ENCODE data around the gene GHSR. TPM values are rescaled to one million over a fixed set of nuclear protein-coding genes. Genes with fewer than 3 reads are reported as not detected.

Gene GHSR
- total and polyA plus RNA-seq, 9 donors = not detected

DNA sequence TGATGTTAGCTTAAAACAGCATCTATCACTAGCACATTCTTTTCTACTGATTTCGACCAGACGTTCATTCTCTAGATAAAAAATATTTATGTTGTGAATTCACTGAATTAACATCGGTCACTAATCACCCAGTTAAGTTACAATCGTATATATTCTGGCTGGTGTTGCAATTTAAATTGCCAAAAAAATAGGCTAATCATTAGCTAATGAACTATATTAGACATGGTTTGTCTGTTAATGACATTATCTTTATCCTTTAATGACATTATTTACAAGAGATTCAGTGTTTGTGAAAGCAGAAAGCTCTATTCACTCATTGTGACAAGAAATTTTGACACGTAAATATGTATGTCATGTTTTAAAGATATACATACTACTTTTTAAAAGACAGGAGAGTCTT is 6.7 kb downstream of the GHSR start:
- no peaks in the 10 kb centered on the region for H3K36me3 ChIP-seq (ENCODE audit: control insufficient read depth, insufficient read depth, low read length)
- no CpG with 5 or more reads among the region's 5 CpGs for WGBS (ENCODE audit: insufficient coverage)
- H3K27me3 ChIP-seq (ENCODE audit: control insufficient read depth, insufficient read depth, low read length) = peaks cover 4% of the 10 kb centered on the region
- DNase-seq = no peak
- H3K27ac ChIP-seq (ENCODE audit: low read length) = no peak overlapping the region
- H3K9me3 ChIP-seq (replicated peaks; ENCODE audit: control insufficient read depth, low read depth, low read length) = no peaks in the 10 kb centered on the region
- no peaks in the 10 kb centered on the region for H3K4me1 ChIP-seq (ENCODE audit: control insufficient read depth, insufficient read depth, low read length)
- no peak overlapping the region for H3K4me3 ChIP-seq (ENCODE audit: low read length)

DNA sequence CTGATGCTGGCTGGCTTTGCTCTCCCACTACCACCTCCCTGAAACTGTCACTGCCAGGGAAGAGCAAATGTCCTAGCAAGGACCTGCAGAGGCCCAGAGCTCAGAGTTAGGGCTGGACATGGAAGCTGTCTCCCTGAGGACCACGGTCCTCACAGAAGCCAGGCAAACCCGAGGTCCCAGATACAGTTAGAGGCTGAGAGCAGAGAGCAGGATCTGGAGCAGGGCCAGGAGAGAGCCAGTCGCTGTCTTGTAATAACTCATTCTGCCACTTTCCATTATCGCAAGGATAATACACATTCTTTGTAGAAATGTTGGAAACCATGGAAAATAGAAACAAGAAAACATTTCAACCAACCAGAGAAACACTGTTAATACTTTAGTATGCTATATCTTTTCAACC is 10.1 kb downstream of the GHSR start:
- no peaks in the 10 kb centered on the region for H3K36me3 ChIP-seq (ENCODE audit: control insufficient read depth, insufficient read depth, low read length)
- no peak overlapping the region for H3K4me3 ChIP-seq (ENCODE audit: low read length)
- H3K27ac ChIP-seq (ENCODE audit: low read length) = no peak overlapping the region
- no peaks in the 10 kb centered on the region for H3K9me3 ChIP-seq (replicated peaks; ENCODE audit: control insufficient read depth, low read depth, low read length)
- no peaks in the 10 kb centered on the region for H3K27me3 ChIP-seq (ENCODE audit: control insufficient read depth, insufficient read depth, low read length)
- DNase-seq = no peak
- H3K4me1 ChIP-seq (ENCODE audit: control insufficient read depth, insufficient read depth, low read length) = no peaks in the 10 kb centered on the region
- WGBS (ENCODE audit: insufficient coverage) = 60% methylated on average over 2 of the region's 4 CpGs

DNA sequence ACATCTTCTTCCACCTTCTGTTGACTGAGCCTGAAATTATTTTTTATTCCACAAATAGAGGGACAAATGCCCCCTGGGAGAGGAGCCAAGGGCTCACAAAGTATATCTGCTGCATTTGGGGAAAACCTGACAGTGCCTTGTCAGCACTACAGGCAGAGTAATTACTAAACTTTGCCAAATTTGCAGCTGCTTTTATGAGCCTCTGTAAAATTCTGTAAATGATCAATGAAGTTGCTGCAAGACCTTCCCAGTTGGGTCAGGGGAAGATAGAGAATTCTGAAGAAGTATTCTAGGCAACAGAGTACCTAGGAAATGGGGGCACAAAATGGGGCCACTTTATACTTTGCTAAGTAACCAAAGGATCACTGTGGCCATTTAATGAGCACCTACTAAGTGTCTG is 10.5 kb downstream of the GHSR start:
- Histone ChIP-seq H3K4me3 (ENCODE audit: low read length) (no peak overlapping the region), H3K27ac (ENCODE audit: low read length) (no peak overlapping the region), H3K4me1 (ENCODE audit: control insufficient read depth, insufficient read depth, low read length) (no peaks in the 10 kb centered on the region), H3K9me3 (replicated peaks; ENCODE audit: control insufficient read depth, low read depth, low read length) (no peaks in the 10 kb centered on the region), H3K27me3 (ENCODE audit: control insufficient read depth, insufficient read depth, low read length) (no peaks in the 10 kb centered on the region), H3K36me3 (ENCODE audit: control insufficient read depth, insufficient read depth, low read length) (no peaks in the 10 kb centered on the region)
- DNase-seq = no peak

DNA sequence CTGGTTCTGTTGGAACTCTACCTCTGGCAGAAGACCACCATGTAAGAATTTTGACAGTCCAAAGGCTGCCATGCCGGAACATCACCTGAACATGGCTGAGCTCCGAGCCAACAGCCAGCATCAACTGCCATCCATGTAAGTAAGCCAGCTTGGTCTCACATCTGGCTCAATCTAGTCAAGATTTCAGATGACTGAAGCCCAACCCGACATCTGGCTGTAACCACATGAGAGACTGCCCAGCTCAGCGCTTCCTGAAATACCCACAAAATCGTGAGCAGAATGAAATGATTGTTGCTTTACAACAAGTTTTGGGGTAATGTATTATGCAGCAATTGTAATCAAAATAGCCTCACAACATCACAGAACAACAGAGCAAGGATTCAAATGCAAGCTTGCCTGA is 32.9 kb downstream of the GHSR start:
- Histone ChIP-seq H3K27me3 (ENCODE audit: control insufficient read depth, insufficient read depth, low read length) (no peaks in the 10 kb centered on the region), H3K9me3 (replicated peaks; ENCODE audit: control insufficient read depth, low read depth, low read length) (no peaks in the 10 kb centered on the region), H3K36me3 (ENCODE audit: control insufficient read depth, insufficient read depth, low read length) (no peaks in the 10 kb centered on the region), H3K4me3 (ENCODE audit: low read length) (no peak overlapping the region), H3K27ac (ENCODE audit: low read length) (no peak overlapping the region), H3K4me1 (ENCODE audit: control insufficient read depth, insufficient read depth, low read length) (no peaks in the 10 kb centered on the region)
- no peak for DNase-seq
- 95% methylated on average over 2 of the region's 5 CpGs for WGBS (ENCODE audit: insufficient coverage)

DNA sequence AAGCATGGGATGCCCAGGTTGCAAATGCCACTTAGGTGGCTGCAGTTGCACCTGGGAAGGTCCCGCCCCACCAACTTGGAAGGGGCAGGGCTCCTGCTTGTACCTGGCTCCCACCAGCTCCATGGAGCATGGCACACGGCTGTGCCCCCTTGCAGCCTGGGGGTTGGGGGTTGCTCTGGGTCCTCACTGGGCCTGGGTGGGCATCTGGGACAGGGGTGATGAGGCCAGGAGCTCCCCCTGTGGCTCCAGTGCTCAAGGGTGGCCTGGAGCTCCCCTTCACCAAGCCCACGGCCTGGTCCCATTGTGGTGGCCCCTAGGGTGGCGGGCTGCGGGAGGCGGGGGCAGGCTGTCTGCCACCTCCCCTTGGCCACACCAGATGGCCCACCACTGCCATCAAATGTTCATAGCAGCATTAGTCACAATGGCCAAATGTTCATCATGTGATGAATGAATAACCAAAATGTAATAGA is 36.7 kb downstream of the GHSR start:
- no peaks in the 10 kb centered on the region for H3K4me1 ChIP-seq (ENCODE audit: control insufficient read depth, insufficient read depth, low read length)
- no peak overlapping the region for H3K4me3 ChIP-seq (ENCODE audit: low read length)
- DNase-seq = no peak
- H3K36me3 ChIP-seq (ENCODE audit: control insufficient read depth, insufficient read depth, low read length) = no peaks in the 10 kb centered on the region
- no peak overlapping the region for H3K27ac ChIP-seq (ENCODE audit: low read length)
- WGBS (ENCODE audit: insufficient coverage) = 91% methylated on average over 4 of the region's 6 CpGs
- H3K27me3 ChIP-seq (ENCODE audit: control insufficient read depth, insufficient read depth, low read length) = no peaks in the 10 kb centered on the region
- no peaks in the 10 kb centered on the region for H3K9me3 ChIP-seq (replicated peaks; ENCODE audit: control insufficient read depth, low read depth, low read length)

DNA sequence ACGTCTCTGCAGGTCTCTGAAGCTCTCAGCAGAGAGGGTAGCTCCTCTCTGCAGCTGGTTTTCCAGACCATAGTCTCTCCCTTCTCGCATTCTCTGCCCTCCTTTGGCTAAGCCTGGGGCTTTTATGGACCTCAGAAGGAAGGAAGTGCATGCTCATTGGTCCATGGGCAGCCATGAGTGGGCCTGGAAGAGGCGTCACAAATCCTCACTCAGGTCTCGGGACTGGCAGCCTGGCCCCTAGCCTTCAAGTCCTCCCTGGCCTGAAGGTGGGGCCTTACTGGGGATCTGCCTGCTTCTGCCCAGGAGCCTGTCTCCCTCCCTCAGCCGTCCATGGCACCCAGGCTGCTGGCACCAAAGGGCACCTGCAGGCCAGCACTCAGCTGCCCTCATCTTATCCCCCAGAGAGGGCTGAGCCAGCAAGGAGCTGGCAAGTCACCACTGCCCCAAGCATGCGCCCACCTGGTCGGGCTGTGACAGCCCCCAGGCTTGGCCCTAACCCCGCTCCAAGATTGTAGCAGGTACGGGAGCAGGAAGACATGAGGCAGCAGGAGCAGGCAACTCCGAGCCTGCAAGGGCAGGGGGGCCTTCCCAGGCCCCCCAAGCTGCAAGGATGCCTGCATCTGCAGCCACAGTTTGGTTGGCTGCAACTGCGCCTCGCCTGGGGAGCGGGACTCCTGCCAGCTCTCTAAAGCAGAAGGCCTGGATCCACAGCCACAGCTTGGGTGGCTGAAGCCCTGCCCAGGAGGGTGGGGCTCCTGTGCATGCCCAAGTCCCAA is 37.4 kb downstream of the GHSR start:
- no peaks in the 10 kb centered on the region for H3K36me3 ChIP-seq (ENCODE audit: control insufficient read depth, insufficient read depth, low read length)
- H3K4me3 ChIP-seq (ENCODE audit: low read length) = no peak overlapping the region
- WGBS (ENCODE audit: insufficient coverage) = 87% methylated on average over 12 of the region's 13 CpGs
- H3K27ac ChIP-seq (ENCODE audit: low read length) = no peak overlapping the region
- no peak for DNase-seq
- H3K27me3 ChIP-seq (ENCODE audit: control insufficient read depth, insufficient read depth, low read length) = no peaks in the 10 kb centered on the region
- H3K4me1 ChIP-seq (ENCODE audit: control insufficient read depth, insufficient read depth, low read length) = no peaks in the 10 kb centered on the region
- no peaks in the 10 kb centered on the region for H3K9me3 ChIP-seq (replicated peaks; ENCODE audit: control insufficient read depth, low read depth, low read length)

DNA sequence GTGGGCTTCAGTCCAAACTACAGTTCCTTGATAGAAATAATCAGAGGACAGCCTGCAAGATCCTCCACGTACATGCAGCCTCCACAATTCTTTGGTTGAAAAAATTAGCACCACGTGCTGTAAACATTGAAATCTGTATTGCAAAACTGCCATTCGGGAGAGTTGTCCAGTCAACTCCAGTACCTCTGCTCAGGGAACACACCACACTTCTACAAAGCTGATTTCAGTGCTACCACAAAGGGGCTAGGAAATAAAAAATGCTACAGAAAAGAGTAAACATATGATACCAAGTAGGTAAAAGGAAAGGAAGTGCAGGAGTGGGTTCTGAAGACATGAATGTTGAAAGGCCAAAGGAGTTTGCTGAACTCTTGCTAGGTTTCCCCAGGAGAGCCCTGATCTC is 40.4 kb downstream of the GHSR start:
- no peak overlapping the region for H3K27ac ChIP-seq (ENCODE audit: low read length)
- no peak for DNase-seq
- H3K27me3 ChIP-seq (ENCODE audit: control insufficient read depth, insufficient read depth, low read length) = no peaks in the 10 kb centered on the region
- no peak overlapping the region for H3K4me3 ChIP-seq (ENCODE audit: low read length)
- no peaks in the 10 kb centered on the region for H3K36me3 ChIP-seq (ENCODE audit: control insufficient read depth, insufficient read depth, low read length)
- no peaks in the 10 kb centered on the region for H3K4me1 ChIP-seq (ENCODE audit: control insufficient read depth, insufficient read depth, low read length)
- no peaks in the 10 kb centered on the region for H3K9me3 ChIP-seq (replicated peaks; ENCODE audit: control insufficient read depth, low read depth, low read length)
- WGBS (ENCODE audit: insufficient coverage) = 88% methylated on average over 1 of the region's 3 CpGs

DNA sequence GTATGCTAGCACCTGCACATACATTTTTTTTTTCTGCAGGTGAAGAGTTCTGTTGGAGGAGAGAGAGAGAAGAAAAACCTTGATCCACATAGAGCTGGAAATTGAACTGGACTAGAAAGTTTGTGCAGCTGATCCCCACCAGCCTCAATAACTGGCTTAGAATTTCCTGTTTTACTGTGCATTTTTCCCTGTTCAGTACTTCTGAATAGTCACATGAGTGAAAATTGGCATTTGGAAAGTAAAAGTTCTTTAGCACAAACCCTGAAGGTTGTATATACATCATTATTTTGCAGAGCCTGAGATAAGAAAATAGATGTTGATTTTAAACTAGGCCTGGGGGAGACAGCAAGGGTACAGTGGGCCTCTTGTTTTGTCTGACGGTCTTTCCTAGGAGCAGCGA is 42.3 kb downstream of the GHSR start:
- no peaks in the 10 kb centered on the region for H3K27me3 ChIP-seq (ENCODE audit: control insufficient read depth, insufficient read depth, low read length)
- WGBS (ENCODE audit: insufficient coverage) = no CpG with 5 or more reads among the region's 2 CpGs
- no peak overlapping the region for H3K4me3 ChIP-seq (ENCODE audit: low read length)
- peaks cover 8% of the 10 kb centered on the region for H3K36me3 ChIP-seq (ENCODE audit: control insufficient read depth, insufficient read depth, low read length)
- H3K4me1 ChIP-seq (ENCODE audit: control insufficient read depth, insufficient read depth, low read length) = no peaks in the 10 kb centered on the region
- DNase-seq = no peak
- no peaks in the 10 kb centered on the region for H3K9me3 ChIP-seq (replicated peaks; ENCODE audit: control insufficient read depth, low read depth, low read length)
- no peak overlapping the region for H3K27ac ChIP-seq (ENCODE audit: low read length)

DNA sequence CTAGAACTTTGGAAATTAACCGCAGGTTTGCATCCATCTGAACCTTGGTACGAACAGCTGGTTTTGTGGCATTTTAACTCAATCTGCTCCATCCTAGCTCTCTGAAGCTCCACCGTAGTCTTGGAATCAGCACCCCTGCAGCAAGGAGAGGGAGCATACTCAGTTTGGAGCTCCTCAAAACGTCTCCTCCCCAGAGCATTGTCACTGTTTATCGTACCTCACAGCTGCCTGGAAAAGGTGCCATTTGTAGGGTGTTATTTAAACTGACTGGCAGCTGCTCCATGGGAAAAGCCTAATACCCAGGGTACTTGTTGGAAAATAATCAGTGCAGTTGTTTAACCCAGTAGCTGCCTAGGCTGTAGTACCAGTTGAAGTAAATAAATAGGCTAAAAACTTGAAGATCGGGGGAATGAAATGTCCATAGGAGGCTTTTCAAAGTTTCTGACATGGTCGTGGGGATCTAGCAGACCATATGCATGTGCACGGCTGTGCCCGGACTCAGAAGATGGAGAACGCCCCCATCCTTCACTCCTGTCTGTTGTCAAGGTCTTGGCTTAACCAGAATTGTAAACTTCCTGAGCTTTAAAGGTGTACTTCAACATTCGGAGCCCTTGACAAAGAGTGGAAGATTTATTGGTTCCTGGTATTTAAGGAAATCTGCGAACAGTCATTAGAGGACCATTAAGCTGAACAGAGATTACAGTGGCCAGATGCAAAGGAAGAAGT is 43.9 kb downstream of the GHSR start:
- H3K36me3 ChIP-seq (ENCODE audit: control insufficient read depth, insufficient read depth, low read length) = peaks cover 8% of the 10 kb centered on the region
- H3K4me1 ChIP-seq (ENCODE audit: control insufficient read depth, insufficient read depth, low read length) = no peaks in the 10 kb centered on the region
- 60% methylated on average over 5 of the region's 12 CpGs for WGBS (ENCODE audit: insufficient coverage)
- no peak overlapping the region for H3K27ac ChIP-seq (ENCODE audit: low read length)
- no peak overlapping the region for H3K4me3 ChIP-seq (ENCODE audit: low read length)
- H3K27me3 ChIP-seq (ENCODE audit: control insufficient read depth, insufficient read depth, low read length) = no peaks in the 10 kb centered on the region
- DNase-seq = no peak
- H3K9me3 ChIP-seq (replicated peaks; ENCODE audit: control insufficient read depth, low read depth, low read length) = no peaks in the 10 kb centered on the region

DNA sequence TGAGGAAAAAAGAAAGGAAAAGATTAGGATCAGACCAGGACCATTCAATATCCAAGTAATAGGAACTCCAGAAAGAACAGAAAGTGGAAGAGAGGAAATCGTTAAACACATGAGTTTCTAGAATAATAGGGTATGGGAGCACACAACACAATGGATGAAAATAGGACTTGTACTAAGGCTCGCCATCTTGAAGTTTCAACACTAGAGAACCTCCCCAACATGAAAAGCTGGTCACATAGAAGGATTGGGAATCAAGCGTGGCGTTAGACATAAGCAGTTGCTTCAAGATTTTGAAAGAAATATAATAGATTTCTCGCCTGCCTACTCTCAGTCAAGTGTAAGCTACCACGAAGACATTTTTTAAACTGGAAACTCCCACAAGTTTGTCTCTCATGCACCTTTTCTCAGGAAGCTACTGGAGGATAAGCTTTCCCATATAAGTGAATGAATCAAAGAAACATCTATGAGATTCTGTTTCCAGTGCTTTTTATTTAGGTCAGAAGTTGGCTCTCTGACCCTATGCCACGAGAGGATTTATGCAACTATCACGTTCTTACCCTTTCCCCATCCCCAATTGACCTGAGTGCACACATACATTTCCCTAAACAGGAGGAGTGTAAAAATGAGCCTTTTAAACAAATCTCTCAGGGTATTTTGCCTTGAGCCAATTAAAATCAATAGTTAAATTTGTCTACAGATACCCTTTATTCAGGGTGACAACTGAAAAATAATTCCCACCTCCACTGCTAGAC is 45.2 kb downstream of the GHSR start:
- no peak overlapping the region for H3K27ac ChIP-seq (ENCODE audit: low read length)
- no peaks in the 10 kb centered on the region for H3K27me3 ChIP-seq (ENCODE audit: control insufficient read depth, insufficient read depth, low read length)
- H3K36me3 ChIP-seq (ENCODE audit: control insufficient read depth, insufficient read depth, low read length) = peaks cover 8% of the 10 kb centered on the region
- WGBS (ENCODE audit: insufficient coverage) = no CpG with 5 or more reads among the region's 8 CpGs
- no peaks in the 10 kb centered on the region for H3K9me3 ChIP-seq (replicated peaks; ENCODE audit: control insufficient read depth, low read depth, low read length)
- H3K4me3 ChIP-seq (ENCODE audit: low read length) = no peak overlapping the region
- no peak for DNase-seq
- no peaks in the 10 kb centered on the region for H3K4me1 ChIP-seq (ENCODE audit: control insufficient read depth, insufficient read depth, low read length)
